ENCODE data around the gene WNT9A. TPM values are rescaled to one million over a fixed set of nuclear protein-coding genes. Genes with fewer than 3 reads are reported as not detected.

The WNT9A gene
- polyA plus RNA-seq, 3 donors, result not detected

- Histone ChIP-seq H4K20me1 (ENCODE audit: insufficient read depth, low read length) (no peaks in the 10 kb centered on the region), H3K4me3 (replicated peaks in 1 of 3; ENCODE audit: low read depth in 2 of 3, low read length in 3 of 3) (no peak overlapping the region), H3K4me1 (ENCODE audit: control insufficient read depth in 1 of 2, insufficient read depth in 2 of 2, low read length in 2 of 2) (peaks cover 5 to 23% of the 10 kb centered on the region in 2 donors), H3K9me3 (replicated peaks in 1 of 2; ENCODE audit: control insufficient read depth in 1 of 2, insufficient read depth in 1 of 2, low read length in 2 of 2) (no peaks in the 10 kb centered on the region), H3K36me3 (replicated peaks in 1 of 2; ENCODE audit: control insufficient read depth in 1 of 2, insufficient read depth in 2 of 2, low read length in 2 of 2) (no peaks in the 10 kb centered on the region), H3K27me3 (ENCODE audit: control insufficient read depth in 2 of 2, insufficient read depth in 2 of 2, low read length in 2 of 2) (peaks cover 0 to 4% of the 10 kb centered on the region in 2 donors), H3K4me2 (replicated peaks; ENCODE audit: extremely low read depth, low read length, poor library complexity, severe bottlenecking) (peak overlapping the region; percentile 20), H3K27ac (ENCODE audit: low read depth in 1 of 2, low read length in 2 of 2) (no peak overlapping the region), H3K9ac (ENCODE audit: insufficient read depth, low read length, poor library complexity, severe bottlenecking) (no peak overlapping the region), H2AFZ (ENCODE audit: insufficient read depth, low read depth, low read length, poor library complexity, severe bottlenecking) (peak overlapping the region; percentile 67), H3K79me2 (ENCODE audit: insufficient read depth, low read length) (no peaks in the 10 kb centered on the region)
- no peak overlapping the region for H3K4me3 Mint-ChIP-seq
- H3K4me1 Mint-ChIP-seq, result peaks cover 12% of the 10 kb centered on the region
- peak overlapping the region in 1 of 7 donors; percentile 54 for H3K27ac Mint-ChIP-seq
- H3K9me3 Mint-ChIP-seq, result peaks cover 0 to 1% (median 0%) of the 10 kb centered on the region in 7 donors
- H3K27me3 Mint-ChIP-seq (ENCODE audit: low read depth in 3 of 3), result peaks cover 2 to 5% (median 4%) of the 10 kb centered on the region in 3 donors
- no peak for TF ChIP-seq CTCF (IDR thresholded peaks at IDR 0.05)
- intact Hi-C loops (cut with micrococcal nuclease), result no loop called here
- no peaks in the 10 kb centered on the region for H3K36me3 Mint-ChIP-seq
- peak in 1 of 3 donors; percentile 1 for DNase-seq
- WGBS (ENCODE audit: insufficient coverage), result 86% methylated on average over 3 of the region's 8 CpGs
These were observed 62.5 kb downstream of the WNT9A start for GRCh38 chr1:227885135-227885647.

GRCh38 chr1:227884370-227885134 is 63.2 kb downstream of the WNT9A start:
- Histone ChIP-seq H3K27ac (ENCODE audit: low read depth in 1 of 2, low read length in 2 of 2) (no peak overlapping the region), H3K4me1 (ENCODE audit: control insufficient read depth in 1 of 2, insufficient read depth in 2 of 2, low read length in 2 of 2) (peaks cover 5 to 23% of the 10 kb centered on the region in 2 donors), H3K4me3 (replicated peaks in 1 of 3; ENCODE audit: low read depth in 2 of 3, low read length in 3 of 3) (no peak overlapping the region), H3K9me3 (replicated peaks in 1 of 2; ENCODE audit: control insufficient read depth in 1 of 2, insufficient read depth in 1 of 2, low read length in 2 of 2) (no peaks in the 10 kb centered on the region), H3K9ac (ENCODE audit: insufficient read depth, low read length, poor library complexity, severe bottlenecking) (no peak overlapping the region), H3K4me2 (replicated peaks; ENCODE audit: extremely low read depth, low read length, poor library complexity, severe bottlenecking) (no peak overlapping the region), H3K79me2 (ENCODE audit: insufficient read depth, low read length) (no peaks in the 10 kb centered on the region), H3K27me3 (ENCODE audit: control insufficient read depth in 2 of 2, insufficient read depth in 2 of 2, low read length in 2 of 2) (peaks cover 0 to 4% of the 10 kb centered on the region in 2 donors), H3K36me3 (replicated peaks in 1 of 2; ENCODE audit: control insufficient read depth in 1 of 2, insufficient read depth in 2 of 2, low read length in 2 of 2) (no peaks in the 10 kb centered on the region), H4K20me1 (ENCODE audit: insufficient read depth, low read length) (no peaks in the 10 kb centered on the region), H2AFZ (ENCODE audit: insufficient read depth, low read depth, low read length, poor library complexity, severe bottlenecking) (no peak overlapping the region)
- TF ChIP-seq CTCF (IDR thresholded peaks at IDR 0.05), result no peak
- Mint-ChIP-seq H3K27ac (no peak overlapping the region), H3K27me3 (ENCODE audit: low read depth in 3 of 3) (peaks cover 2 to 5% (median 4%) of the 10 kb centered on the region in 3 donors), H3K4me3 (no peak overlapping the region), H3K9me3 (peaks cover 0 to 1% (median 0%) of the 10 kb centered on the region in 7 donors), H3K4me1 (peaks cover 12% of the 10 kb centered on the region), H3K36me3 (no peaks in the 10 kb centered on the region)
- DNase-seq, result peak in 1 of 3 donors; percentile 1
- intact Hi-C loops (cut with micrococcal nuclease), result no loop called here
- WGBS (ENCODE audit: insufficient coverage), result 87% methylated on average over 8 of the region's 15 CpGs

Measured in CD14-positive monocyte (primary cell).